ENCODE results near the gene EXOC2.
"Not testable (repeated sequence)": the region's sequence is repeated elsewhere in the genome, so short reads cannot be mapped to it uniquely, and the experiment has no call there.

EXOC2 gene

DNA sequence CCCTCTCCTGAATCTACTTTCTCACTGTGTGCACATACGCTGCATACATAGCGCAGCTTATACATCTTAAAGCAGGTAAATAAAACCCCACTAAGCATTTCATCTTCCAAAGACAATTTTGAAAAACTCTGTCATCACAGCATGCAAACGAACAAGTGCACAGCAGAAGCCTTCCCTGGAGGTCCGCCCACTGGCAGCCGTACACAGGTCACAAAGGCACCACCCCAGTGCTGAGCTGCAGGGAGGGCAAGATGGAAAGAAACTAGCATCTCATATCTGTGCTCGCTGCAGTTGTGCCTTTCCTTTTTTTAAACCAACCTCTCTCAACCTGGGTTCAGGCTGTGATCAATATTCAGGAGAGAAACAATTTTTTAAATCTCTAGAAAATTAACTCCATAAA lies 109.3 kb downstream of the EXOC2 start:
- DNase-seq (ENCODE audit: low read depth in 1 of 2, low spot score in 1 of 2): no peak

DNA sequence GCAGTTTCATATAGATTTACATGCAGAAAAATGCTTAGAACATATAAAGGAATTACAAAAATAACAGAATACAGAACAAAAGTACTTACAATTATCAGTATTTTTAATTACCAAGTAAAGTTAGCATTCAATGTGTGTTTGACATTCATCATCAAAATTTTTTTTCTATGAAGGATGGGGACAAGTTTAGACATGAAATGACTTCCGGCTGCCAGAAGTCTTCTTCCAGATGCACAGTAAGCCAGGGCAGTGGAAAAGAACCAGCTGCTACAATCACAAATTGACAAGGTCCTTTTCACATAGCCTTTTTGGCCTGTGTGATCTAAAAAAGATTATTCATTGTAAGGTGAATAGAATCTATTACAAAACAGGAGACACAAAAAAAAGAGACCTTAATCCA lies 109.8 kb downstream of the EXOC2 start:
- no peak for DNase-seq (ENCODE audit: low read depth in 1 of 2, low spot score in 1 of 2)

- DNase-seq (ENCODE audit: low read depth in 1 of 2, low spot score in 1 of 2): no peak
Observed at GRCh38 chr6:582370-582769, 110.6 kb downstream of the EXOC2 start.

GRCh38 chr6:579339-579738 lies 113.6 kb downstream of the EXOC2 start:
- no peak for DNase-seq (ENCODE audit: low read depth in 1 of 2, low spot score in 1 of 2)

DNA sequence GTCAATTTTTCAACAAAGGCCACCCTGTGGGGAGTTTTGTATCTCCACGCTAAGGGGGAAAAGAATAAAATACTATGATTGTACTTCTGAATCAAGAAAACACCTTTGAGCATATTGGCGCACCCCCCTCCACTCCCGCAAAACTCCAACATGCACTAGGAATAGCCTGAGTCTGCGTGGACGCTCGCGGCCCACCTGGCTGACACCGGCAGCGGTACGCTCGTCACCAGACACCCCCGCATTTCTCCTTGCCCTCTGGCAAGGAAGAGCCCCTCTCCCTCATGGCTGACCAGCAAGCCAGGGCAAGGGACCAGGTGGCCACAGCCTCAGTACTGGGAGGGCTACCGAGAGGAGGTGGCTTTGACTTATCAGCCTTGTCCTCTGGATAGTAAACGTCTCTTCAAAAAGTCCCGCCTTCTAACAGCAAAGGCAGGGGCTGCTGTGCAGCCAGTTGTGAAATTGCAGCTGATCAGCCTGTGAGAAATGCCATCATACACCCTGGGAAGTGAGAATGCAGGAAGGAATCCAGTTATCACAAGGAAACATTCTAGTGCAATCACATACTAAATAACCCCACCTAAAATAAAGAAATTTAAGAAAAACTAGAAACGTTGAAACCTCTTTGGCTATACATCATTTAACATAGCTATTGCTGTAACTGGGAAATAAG lies 120.2 kb downstream of the EXOC2 start:
- no peak for DNase-seq (ENCODE audit: low read depth in 1 of 2, low spot score in 1 of 2)

DNA sequence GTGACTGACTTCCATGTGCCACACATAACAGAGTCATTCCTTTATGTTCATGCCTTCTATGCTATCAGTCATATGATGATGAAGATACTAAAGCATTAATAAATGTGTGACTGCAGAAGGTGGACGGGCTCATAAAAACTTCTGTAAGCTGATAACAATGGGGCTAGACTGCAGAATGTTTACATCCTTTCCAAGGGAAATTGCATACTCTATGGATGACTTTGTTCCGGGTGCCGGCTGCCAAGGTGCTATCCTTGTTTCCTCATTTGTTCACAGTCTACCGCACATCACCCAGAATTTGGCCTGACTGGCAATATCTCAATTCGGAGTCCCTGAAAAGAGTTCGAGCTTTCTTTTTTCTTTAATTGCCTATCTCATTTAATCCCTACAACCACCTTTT lies 121.0 kb downstream of the EXOC2 start:
- no peak for DNase-seq (ENCODE audit: low read depth in 1 of 2, low spot score in 1 of 2)

- no peak for DNase-seq (ENCODE audit: low read depth in 1 of 2, low spot score in 1 of 2)
Observed at GRCh38 chr6:570825-571224, 122.1 kb downstream of the EXOC2 start.

DNA sequence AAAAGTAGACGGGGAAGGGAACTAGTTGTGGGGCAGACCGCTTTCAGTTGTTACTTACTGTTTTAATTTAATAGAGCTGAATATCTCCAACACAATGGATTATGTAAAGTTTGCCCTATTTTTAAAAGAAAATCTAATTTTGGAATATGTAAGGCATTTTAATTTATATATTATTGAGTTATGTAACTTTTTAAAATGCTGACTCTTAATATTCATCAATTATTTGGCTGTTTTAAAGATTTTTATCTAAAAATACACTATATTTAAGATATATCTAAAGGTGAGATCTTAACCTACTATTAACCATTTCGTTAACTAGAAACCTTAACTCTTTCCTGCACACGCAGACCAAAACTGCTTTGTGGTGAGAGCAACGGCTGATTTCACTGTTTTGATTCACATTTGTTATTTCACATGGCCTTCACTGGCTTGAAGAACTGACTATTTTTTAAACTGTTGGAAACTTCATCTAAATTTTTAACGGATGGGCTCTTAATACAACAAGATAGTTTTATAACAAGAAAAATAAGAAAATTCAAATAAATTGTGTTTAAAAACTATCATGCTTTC lies 123.9 kb downstream of the EXOC2 start:
- DNase-seq (ENCODE audit: low read depth in 1 of 2, low spot score in 1 of 2): no peak

DNA sequence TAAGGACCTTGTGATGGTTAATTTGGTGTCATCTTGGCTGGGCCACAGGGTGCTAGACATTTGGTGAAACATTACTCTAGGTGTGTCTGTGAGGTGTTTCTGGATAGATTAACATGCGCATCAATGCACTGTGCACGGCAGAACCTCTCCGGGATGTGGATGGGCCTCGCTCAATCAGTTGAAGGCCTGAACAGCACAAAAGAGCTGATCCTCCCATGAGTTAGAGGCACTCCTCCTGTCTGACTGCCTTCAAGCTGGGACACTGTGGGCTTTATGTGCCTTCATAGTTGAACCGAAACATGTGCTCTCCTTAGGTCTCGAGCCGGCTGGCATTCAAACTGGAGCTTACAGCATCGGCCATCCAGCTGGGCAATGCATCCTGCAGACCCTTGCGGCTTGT lies 124.9 kb downstream of the EXOC2 start:
- DNase-seq (ENCODE audit: low read depth in 1 of 2, low spot score in 1 of 2): no peak

DNA sequence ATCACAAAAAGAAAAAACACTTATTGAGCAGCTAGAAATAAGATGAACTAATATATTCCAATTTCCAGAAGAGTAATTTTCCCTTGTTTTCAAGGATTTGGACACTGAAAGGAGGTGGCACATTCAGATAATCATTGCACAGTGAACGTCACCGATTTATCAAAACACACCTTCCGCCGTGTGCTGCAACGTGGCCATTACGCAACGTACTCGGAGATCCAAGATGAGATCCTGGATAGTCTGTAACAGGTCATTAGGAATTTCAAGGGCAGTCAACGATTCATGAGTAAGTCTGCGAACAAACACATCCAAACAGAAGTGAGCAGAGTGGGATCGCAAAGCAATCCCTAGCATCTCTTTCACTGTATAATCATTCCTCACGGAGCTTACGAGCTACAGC lies 129.1 kb downstream of the EXOC2 start:
- DNase-seq (ENCODE audit: low read depth in 1 of 2, low spot score in 1 of 2): no peak

DNA sequence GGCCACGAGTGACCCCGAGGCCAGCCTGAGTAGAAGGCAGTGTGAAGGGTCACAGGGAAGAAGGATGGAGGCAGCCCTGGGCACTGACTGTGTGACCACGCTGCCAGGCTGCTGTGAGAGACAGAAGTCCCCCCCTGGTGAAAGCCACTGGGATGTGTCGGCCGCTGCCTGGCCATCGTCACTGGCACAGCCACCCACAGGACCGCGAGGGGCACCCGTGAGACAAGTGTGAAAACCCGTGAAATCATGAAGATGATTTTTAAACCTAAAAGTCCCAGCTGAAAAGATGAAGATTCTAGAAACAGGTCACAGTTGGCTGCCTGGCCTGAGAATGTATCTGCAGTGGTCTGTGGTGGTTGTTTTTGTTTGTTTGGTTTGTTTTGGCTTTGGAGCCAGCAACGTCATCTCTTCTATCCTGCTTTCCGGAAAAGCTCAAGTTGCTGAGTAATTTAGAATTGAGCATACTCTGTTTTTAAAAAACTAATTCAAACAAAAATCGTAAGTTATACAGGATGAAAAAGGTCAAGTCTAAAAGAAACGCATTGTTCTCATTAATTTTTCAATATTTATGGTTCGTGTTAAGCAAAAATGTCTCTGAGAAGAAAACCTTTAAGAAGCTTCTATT lies 130.8 kb downstream of the EXOC2 start:
- no peak for DNase-seq (ENCODE audit: low read depth in 1 of 2, low spot score in 1 of 2)

GRCh38 chr6:561335-561734 lies 131.6 kb downstream of the EXOC2 start:
- not testable (repeated sequence) for DNase-seq (ENCODE audit: low read depth in 1 of 2, low spot score in 1 of 2)

DNA sequence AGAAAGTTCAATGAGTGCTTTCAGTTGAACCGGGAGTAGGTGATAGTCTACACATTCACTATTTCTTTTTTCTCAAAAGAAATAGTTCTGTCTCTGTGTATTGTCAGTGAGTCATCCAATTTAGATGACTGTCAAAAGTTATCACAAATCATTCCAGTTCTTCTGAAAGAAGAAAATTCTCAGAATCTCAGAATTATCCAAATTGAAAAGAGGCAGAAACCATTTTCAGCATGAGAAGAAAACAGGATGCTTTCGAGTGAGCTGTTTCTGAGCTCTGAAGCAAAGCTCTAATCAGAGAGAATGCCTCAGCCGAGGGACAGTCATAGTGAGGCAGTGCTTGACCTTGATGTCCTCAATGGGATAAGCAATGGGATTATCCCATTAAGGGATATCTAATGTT lies 134.0 kb downstream of the EXOC2 start:
- DNase-seq (ENCODE audit: low read depth in 1 of 2, low spot score in 1 of 2): no peak

DNA sequence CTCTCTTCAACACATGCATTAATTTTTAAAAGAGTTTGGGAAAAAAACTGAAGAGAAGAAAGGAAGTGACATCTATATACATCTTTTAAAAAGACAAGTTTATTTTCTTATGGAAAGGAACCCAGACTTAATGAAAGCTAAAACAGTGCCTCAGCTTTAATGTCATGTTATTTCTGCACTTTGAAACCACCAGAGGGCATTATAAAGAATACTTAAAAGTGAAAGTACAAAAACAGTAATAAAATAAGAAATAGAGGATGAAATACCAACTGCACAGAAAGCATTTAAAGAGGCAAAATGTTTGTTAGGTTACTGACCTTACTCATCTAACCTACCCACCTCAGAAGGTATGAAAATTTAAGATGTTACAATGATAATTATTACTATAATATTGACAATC lies 134.8 kb downstream of the EXOC2 start:
- no peak for DNase-seq (ENCODE audit: low read depth in 1 of 2, low spot score in 1 of 2)

GRCh38 chr6:551829-552350 lies 141.0 kb downstream of the EXOC2 start:
- no peak for DNase-seq (ENCODE audit: low read depth in 1 of 2, low spot score in 1 of 2)

GRCh38 chr6:551405-551804 lies 141.5 kb downstream of the EXOC2 start:
- no peak for DNase-seq (ENCODE audit: low read depth in 1 of 2, low spot score in 1 of 2)

DNA sequence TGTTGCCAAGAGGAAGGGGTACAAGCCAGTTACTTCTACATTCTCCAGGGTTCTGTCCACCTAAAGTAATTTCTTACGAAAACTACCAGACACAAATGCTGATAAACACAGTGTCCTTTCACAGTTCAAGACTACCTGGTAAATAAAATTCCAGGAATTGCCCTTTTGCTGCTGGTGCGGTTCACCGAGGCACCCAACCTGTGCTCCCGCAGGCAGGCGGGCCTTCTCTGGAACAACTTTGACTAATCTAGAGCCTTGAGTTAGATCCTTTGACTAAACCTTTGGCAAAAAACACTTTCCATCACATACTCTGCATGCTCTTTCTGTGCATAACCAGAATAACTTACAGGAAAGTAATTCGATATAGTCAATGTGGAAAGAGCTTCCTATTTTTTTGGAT lies 143.0 kb downstream of the EXOC2 start:
- no peak for DNase-seq (ENCODE audit: low read depth in 1 of 2, low spot score in 1 of 2)

DNA sequence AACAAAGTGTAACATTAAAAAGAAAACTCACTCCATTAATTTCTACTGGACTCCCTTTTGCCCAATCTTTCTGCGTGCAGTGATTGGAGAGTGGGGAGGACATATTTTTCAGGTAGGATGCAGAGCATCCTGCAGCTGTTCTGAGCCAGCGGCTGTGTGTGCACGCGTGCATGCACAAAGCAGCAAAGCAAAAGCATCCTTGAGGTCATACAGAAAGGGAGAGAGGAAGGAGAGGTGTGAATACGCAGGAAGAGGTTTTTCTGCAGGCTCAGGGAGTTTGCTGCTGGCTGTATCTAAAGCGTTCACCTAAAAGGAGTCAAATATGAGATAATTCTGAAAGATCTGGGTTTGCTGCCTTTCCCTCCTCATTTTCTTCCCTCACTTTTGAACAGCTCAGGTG lies 144.4 kb downstream of the EXOC2 start:
- no peak for DNase-seq (ENCODE audit: low read depth in 1 of 2, low spot score in 1 of 2)

GRCh38 chr6:548091-548490 lies 144.8 kb downstream of the EXOC2 start:
- DNase-seq (ENCODE audit: low read depth in 1 of 2, low spot score in 1 of 2): no peak

- no peak for DNase-seq (ENCODE audit: low read depth in 1 of 2, low spot score in 1 of 2)
Observed at GRCh38 chr6:540490-540889, 152.4 kb downstream of the EXOC2 start.

- DNase-seq (ENCODE audit: low read depth in 1 of 2, low spot score in 1 of 2): no peak
Observed at GRCh38 chr6:537114-537513, 155.8 kb downstream of the EXOC2 start.

- DNase-seq (ENCODE audit: low read depth in 1 of 2, low spot score in 1 of 2): no peak
Observed at GRCh38 chr6:530425-530824, 162.5 kb downstream of the EXOC2 start.

- DNase-seq (ENCODE audit: low read depth in 1 of 2, low spot score in 1 of 2): no peak
Observed at GRCh38 chr6:528989-529388, 163.9 kb downstream of the EXOC2 start.

Measured in activated T-helper 1 cell treated with anti-CD3 and anti-CD28 coated beads, Interleukin-2, amount 50 U/mL, for 16 hours (primary cell).